ENCODE results near the gene TRPV5.

The TRPV5 gene

DNA sequence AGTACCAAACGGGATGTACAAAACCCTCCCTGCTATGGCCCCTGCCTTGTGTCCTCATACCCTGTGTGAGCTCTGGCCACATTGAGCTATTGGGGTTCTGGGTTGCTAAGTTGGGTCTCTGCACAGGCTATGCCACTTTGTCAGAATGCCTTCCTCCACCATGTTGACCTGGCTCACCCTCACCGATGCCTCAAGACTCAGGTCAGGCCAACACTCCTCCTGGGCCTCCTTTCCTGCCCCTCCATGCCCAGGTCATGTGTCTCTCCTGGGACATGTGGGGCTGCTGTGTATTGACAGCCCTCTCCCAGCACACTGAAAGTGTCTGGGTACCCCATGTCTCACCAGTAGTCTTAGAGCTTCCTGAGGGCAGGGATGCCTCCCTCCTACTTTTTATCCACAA lies 14.6 kb downstream of the TRPV5 start:
- Mint-ChIP-seq H3K27me3 (ENCODE audit: low read depth) (peaks cover 5% of the 10 kb centered on the region), H3K4me3 (no peak overlapping the region), H3K9me3 (no peaks in the 10 kb centered on the region), H3K4me1 (no peaks in the 10 kb centered on the region), H3K27ac (no peak overlapping the region), H3K36me3 (ENCODE audit: low read depth) (no peaks in the 10 kb centered on the region)
- TF ChIP-seq, protein P1, sequence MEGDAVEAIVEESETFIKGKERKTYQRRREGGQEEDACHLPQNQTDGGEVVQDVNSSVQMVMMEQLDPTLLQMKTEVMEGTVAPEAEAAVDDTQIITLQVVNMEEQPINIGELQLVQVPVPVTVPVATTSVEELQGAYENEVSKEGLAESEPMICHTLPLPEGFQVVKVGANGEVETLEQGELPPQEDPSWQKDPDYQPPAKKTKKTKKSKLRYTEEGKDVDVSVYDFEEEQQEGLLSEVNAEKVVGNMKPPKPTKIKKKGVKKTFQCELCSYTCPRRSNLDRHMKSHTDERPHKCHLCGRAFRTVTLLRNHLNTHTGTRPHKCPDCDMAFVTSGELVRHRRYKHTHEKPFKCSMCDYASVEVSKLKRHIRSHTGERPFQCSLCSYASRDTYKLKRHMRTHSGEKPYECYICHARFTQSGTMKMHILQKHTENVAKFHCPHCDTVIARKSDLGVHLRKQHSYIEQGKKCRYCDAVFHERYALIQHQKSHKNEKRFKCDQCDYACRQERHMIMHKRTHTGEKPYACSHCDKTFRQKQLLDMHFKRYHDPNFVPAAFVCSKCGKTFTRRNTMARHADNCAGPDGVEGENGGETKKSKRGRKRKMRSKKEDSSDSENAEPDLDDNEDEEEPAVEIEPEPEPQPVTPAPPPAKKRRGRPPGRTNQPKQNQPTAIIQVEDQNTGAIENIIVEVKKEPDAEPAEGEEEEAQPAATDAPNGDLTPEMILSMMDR (IDR thresholded peaks at IDR 0.05; ENCODE audit: unreplicated experiment in 3 of 3): no peak

DNA sequence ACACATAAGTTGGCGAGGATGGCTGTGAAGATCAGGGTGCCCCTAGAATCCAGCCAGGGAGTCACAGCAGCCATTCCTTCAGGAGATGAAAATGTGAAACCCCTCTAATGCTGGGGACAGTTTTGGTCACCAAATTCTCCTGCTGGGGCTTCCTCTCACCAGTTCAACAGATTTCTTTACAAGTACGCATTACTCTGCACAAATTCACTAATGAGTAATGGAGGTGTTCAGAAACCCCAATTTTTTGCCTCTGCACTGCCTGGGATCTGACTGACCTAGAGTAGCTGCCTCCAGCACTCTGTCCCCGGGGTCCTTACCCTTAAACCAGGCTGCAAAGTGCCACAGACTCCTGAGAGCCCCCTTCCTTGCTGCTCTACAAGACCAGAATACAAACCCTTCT lies 16.1 kb downstream of the TRPV5 start:
- no peaks in the 10 kb centered on the region for H3K36me3 Mint-ChIP-seq (ENCODE audit: low read depth)
- no peak overlapping the region for H3K4me3 Mint-ChIP-seq
- no peaks in the 10 kb centered on the region for H3K9me3 Mint-ChIP-seq
- TF ChIP-seq, protein P1 (IDR thresholded peaks at IDR 0.05; ENCODE audit: unreplicated experiment in 3 of 3): no peak
- no peaks in the 10 kb centered on the region for H3K4me1 Mint-ChIP-seq
- peaks cover 16% of the 10 kb centered on the region for H3K27me3 Mint-ChIP-seq (ENCODE audit: low read depth)
- no peak overlapping the region for H3K27ac Mint-ChIP-seq

DNA sequence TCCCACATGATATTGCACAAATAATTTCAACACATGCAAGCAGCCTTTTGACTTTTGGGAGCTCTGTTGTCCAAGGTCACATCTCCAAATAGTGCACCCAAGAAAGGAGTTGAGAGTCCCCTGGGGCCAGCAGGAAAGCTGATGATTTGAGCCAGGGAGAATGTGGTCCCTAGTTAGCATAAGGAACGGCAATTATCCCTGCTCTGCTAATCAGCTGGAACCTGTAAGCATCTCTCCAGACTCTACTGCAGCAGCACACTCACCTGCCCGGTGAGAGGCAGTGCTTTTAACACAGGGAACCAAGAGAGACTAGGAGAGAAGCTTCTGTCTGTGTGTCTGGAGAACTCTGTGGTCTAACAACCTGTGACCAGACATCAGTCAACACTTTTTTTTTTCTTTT lies 17.0 kb downstream of the TRPV5 start:
- H3K27ac Mint-ChIP-seq: no peak overlapping the region
- TF ChIP-seq, protein P1 (IDR thresholded peaks at IDR 0.05; ENCODE audit: unreplicated experiment in 3 of 3): no peak
- peaks cover 16% of the 10 kb centered on the region for H3K27me3 Mint-ChIP-seq (ENCODE audit: low read depth)
- H3K9me3 Mint-ChIP-seq: no peaks in the 10 kb centered on the region
- no peaks in the 10 kb centered on the region for H3K36me3 Mint-ChIP-seq (ENCODE audit: low read depth)
- no peaks in the 10 kb centered on the region for H3K4me1 Mint-ChIP-seq
- no peak overlapping the region for H3K4me3 Mint-ChIP-seq

DNA sequence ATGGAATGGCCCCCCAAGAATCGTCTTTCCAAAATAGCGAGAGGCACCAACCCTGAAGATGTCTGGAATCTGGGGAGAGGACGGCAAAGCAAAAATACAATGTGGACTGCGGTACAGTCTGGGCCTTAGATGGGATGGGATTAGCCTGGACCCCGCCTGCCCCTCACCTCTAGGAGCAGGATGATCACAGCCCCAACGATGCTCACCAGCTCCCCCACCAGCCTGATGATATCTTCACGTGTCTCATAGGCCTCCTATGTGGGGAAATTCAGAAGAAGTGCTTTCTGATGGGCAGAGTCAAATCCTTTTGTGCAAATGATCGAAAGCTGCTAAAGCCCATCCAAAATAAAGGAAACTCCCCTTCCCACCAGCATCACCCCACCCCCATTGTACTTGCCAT lies 18.2 kb downstream of the TRPV5 start:
- Mint-ChIP-seq H3K27me3 (ENCODE audit: low read depth) (peaks cover 14% of the 10 kb centered on the region), H3K4me3 (no peak overlapping the region), H3K36me3 (ENCODE audit: low read depth) (no peaks in the 10 kb centered on the region), H3K27ac (no peak overlapping the region), H3K4me1 (no peaks in the 10 kb centered on the region), H3K9me3 (no peaks in the 10 kb centered on the region)
- TF ChIP-seq, protein P1 (IDR thresholded peaks at IDR 0.05; ENCODE audit: unreplicated experiment in 3 of 3): no peak

DNA sequence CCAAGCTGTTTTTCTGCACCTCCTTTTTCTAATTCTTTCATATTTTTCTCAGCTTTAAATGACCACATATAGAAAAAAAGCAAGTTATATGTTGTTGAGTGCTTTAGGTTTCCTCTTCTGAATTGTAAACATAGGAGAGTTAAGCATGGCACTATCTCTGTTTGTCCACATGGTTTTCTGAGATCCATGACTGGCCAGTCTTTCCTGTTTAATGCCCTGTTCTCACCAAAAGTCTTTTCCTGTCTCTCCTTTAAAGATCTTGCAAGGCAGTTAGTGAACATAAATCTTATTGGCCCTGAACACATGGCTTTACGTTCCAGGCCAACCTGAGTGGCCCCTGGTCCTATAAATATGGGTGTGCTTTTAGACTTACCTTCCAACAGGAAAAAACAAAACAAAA lies 19.4 kb downstream of the TRPV5 start:
- TF ChIP-seq, protein P1 (IDR thresholded peaks at IDR 0.05; ENCODE audit: unreplicated experiment in 3 of 3): no peak
- Mint-ChIP-seq H3K9me3 (no peaks in the 10 kb centered on the region), H3K27ac (no peak overlapping the region), H3K36me3 (ENCODE audit: low read depth) (no peaks in the 10 kb centered on the region), H3K4me3 (no peak overlapping the region), H3K4me1 (no peaks in the 10 kb centered on the region), H3K27me3 (ENCODE audit: low read depth) (peaks cover 11% of the 10 kb centered on the region)

DNA sequence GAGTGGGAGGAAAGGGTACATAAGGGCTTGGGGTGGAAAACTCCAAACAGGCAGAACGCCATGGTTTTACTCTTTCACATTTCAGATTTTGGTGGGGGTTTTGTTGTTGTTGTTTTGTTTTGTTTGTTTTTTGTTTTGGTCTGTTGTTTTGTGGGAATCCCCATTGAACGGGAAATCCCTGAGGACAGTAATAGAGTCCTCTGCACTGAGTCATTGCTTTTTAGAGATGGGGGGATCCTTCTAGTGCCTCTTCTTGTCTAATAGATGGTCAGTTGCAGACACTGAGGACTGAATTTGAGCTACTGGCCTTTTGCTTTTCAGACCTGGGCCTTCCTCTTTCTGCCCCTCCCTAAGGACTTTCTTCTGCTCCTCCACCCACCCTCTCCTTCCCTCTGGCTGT lies 20.0 kb downstream of the TRPV5 start:
- Mint-ChIP-seq H3K4me3 (no peak overlapping the region), H3K27ac (no peak overlapping the region), H3K4me1 (no peaks in the 10 kb centered on the region), H3K9me3 (no peaks in the 10 kb centered on the region), H3K36me3 (ENCODE audit: low read depth) (no peaks in the 10 kb centered on the region), H3K27me3 (ENCODE audit: low read depth) (peaks cover 11% of the 10 kb centered on the region)
- TF ChIP-seq, protein P1 (IDR thresholded peaks at IDR 0.05; ENCODE audit: unreplicated experiment in 3 of 3): no peak

All from nephron (organoid).